Fibroblast of pulmonary artery (primary cell): ENCODE results near the gene ING3.
"Not testable (repeated sequence)": the region's sequence is repeated elsewhere in the genome, so short reads cannot be mapped to it uniquely, and the experiment has no call there.

Source experiments
- DNase-seq: peaks from one replicate; pipeline ENCODE4 v3.0.0-alpha.2; 2010; ENCODE audit warnings: low read depth
- H3K4me3 ChIP-seq: replicated peaks from 2 replicates; pipeline ENCODE4 v1.5.1; 2011; ENCODE audit warnings: low read depth, mild to moderate bottlenecking, control low read depth, low read length, moderate library complexity
- TF ChIP-seq, protein P1 (sequence below): IDR thresholded peaks from 2 replicates; pipeline ENCODE4 v1.5.1; 2011; ENCODE audit warnings: mild to moderate bottlenecking, control low read depth, low read length, inconsistent platforms; ENCODE audit errors: missing control alignments

Gene ING3

DNA sequence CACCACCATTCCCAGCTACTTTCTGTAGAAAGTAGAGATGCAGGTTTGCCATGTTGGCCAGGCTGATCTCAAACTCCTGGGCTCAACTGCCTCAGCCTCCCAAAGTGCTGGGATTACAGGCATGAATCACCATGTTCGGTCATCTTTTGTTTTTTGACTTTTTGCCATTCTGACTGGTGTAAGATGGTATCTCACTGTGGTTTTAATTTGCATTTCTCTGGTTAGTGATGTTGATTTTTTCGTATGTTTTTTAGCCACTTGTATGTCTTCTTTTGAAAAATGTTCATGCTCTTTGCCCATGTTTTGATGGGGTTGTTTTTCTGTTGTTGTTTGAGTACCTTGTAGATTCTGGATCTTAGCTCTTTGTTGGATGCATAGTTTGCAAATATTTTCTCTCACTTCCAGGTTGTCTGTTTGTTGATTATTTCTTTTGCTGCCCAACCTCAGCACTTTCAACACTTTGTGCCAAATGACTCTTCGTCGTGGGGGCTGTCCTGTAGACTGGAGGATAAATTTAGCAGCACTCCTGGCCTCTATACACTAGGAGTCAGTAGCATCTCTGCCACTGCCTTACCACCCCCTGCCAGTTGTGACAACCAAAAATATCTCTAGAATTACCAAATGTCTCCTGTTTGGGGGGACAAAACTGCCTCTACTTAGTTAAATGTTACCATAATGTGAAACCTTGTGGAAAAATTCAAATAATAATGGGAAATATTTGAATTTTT is 31.5 kb downstream of the ING3 start:
- DNase-seq, result peak; percentile 52
- TF ChIP-seq, protein P1, sequence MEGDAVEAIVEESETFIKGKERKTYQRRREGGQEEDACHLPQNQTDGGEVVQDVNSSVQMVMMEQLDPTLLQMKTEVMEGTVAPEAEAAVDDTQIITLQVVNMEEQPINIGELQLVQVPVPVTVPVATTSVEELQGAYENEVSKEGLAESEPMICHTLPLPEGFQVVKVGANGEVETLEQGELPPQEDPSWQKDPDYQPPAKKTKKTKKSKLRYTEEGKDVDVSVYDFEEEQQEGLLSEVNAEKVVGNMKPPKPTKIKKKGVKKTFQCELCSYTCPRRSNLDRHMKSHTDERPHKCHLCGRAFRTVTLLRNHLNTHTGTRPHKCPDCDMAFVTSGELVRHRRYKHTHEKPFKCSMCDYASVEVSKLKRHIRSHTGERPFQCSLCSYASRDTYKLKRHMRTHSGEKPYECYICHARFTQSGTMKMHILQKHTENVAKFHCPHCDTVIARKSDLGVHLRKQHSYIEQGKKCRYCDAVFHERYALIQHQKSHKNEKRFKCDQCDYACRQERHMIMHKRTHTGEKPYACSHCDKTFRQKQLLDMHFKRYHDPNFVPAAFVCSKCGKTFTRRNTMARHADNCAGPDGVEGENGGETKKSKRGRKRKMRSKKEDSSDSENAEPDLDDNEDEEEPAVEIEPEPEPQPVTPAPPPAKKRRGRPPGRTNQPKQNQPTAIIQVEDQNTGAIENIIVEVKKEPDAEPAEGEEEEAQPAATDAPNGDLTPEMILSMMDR, result no peak

DNA sequence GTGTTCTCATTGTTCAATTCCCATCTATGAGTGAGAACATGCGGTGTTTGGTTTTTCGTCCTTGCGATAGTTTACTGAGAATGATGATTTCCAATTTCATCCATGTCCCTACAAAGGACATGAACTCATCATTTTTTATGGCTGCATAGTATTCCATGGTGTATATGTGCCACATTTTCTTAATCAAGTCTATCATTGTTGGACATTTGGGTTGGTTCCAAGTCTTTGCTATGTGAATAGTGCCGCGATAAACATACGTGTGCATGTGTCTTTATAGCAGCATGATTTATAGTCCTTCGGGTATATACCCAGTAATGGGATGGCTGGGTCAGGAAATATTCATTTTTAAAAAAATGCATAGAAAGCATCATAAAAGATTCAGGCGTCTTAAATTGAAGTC is 33.0 kb downstream of the ING3 start:
- not testable (repeated sequence) for DNase-seq, H3K4me3 ChIP-seq

More for the DNA sequence above, 31.5 kb downstream of the ING3 start:
- no peak overlapping the region for H3K4me3 ChIP-seq

DNA sequence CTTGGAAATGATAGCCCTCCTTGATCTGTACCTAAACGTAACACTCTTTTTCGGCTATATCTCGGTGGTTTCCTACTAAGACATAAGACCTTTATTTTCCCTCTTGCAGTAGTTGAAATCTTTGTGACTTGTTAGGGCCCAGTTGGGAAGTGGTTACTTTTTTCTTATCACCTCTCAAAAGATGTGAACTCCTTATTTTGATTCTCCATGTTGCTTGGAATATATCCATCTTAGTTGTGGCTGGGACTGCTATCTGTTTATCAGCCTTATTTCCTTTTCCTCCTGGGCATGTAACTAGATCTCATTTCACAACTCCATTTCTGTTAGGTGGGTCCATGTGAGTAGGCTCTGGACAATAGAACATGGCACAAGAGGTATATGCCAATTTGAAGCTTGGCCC is 33.8 kb downstream of the ING3 start:
- no peak for DNase-seq
- TF ChIP-seq, protein P1, result no peak
- no peak overlapping the region for H3K4me3 ChIP-seq

DNA sequence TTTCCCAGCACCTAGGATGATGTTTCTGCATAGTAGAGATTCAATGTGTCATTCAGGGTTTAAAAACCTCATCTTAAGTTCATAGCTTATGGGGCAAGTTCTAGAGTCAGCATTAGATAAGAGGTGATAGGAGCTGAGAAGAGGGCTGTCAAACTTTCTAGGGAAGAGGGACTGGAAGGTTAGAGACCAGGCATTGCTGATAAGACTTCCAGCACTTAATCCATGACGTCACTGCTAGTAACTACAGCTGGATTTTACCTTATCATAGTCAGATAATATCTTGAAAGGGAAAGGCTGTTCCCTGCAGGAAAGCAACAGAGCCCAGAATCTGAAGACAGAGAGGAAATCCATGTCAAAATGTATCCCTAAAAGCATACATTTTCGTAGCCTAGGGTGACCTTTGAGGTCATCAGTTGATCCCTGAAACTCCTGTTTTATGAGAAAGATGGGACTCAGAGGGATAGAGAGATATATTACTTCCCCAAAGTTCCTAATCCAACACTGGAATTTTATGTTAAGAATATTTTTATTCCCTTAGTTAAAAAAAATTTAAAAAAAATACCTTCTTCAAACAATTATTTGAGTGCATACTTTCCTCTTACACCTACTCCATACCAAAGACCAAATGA is 34.7 kb downstream of the ING3 start:
- TF ChIP-seq, protein P1, result no peak
- DNase-seq, result peak; percentile 20
- no peak overlapping the region for H3K4me3 ChIP-seq

DNA sequence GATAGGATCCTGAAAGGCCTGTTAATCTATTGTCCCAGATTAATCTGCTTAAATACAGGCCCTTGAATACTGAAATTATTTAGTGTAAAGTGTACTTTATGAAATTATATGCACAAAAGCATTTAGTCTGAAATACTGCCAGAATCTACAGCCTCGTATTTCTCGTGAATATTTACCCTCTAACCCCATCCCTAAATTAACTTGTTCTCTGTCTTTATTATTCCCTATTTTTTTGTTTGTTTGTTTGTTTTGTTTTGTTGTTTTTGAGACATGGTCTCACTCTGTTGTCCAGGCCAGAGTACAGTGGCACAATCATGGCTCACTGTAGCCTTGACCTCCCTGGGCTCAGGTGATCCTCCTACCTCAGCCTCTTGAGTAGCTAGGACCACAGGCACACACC is 35.3 kb downstream of the ING3 start:
- no peak for DNase-seq
- TF ChIP-seq, protein P1, result no peak
- no peak overlapping the region for H3K4me3 ChIP-seq

DNA sequence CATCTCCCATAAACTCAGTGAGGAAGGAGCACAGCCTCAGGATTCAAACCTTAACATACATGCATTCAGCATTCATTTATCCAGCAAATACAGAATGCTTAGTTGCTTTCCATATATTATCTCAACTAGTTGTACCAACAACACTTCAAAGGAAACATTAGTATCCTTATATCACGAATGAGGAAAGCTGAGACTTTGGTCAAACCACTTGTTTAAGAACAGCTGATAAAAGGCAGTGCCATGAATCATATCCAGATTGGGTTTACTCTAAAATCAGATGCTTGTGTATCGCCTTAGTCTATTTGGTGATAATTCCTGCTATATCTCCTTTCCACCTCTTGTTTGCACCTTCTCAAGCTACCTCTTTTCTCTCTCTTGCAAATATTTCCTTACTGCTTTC is 36.1 kb downstream of the ING3 start:
- TF ChIP-seq, protein P1, result no peak
- no peak for DNase-seq
- H3K4me3 ChIP-seq, result no peak overlapping the region

DNA sequence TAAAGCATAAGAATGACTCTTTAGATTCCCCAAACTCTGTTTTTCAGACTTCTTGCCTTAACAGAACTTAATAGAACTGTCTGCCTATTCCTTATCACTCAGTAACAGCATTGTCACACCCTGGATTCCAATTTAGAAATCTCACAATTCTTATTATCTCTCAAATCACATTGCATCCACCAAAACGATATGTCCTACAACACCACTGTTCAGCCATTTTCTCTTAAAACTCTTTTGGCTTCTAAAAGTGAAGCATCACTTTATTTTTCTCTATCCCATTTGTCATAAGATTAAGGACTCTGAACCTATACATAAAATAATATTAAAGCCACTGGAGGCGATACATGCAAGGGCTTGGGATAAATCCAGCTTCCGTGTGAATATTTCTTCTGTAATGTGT is 36.7 kb downstream of the ING3 start:
- no peak for DNase-seq
- TF ChIP-seq, protein P1, result no peak
- no peak overlapping the region for H3K4me3 ChIP-seq
